ENCODE data around the gene FCGR3A. TPM values are rescaled to one million over a fixed set of nuclear protein-coding genes. Genes with fewer than 3 reads are reported as not detected.

The FCGR3A gene
- total RNA-seq, 3 donors from 2014 or later: 0.40 to 0.87 (median 0.61) TPM

Other genes starting within 250 kb of the FCGR3A start
- gene MPZ, start 239.8 kb downstream of the FCGR3A start, total RNA-seq: 1 to 10 TPM in 2 of 3 donors, under 1 TPM in 1; 0.83 to 2.0 (median 1.1) TPM
- gene SDHC, start 235.4 kb downstream of the FCGR3A start, total RNA-seq: 100 to 1,000 TPM; 179 to 202 (median 186) TPM
- not detected for gene CFAP126, start 181.9 kb downstream of the FCGR3A start, total RNA-seq
- gene FCGR2A, start 44.4 kb downstream of the FCGR3A start, total RNA-seq: under 1 TPM; 0.29 to 0.86 (median 0.38) TPM
- 1 to 10 TPM in 2 of 3 donors, under 1 TPM in 1; 0.82 to 3.8 (median 1.9) TPM for gene HSPA6, start 25.3 kb downstream of the FCGR3A start, total RNA-seq
- gene FCGR3B, start 81.4 kb upstream of the FCGR3A start, total RNA-seq: not detected
- gene FCGR2B, start 113.3 kb upstream of the FCGR3A start, total RNA-seq: under 1 TPM in 1 of 3 donors, not detected in 2; 0.13 TPM
- gene FCRLA, start 157.4 kb upstream of the FCGR3A start, total RNA-seq: under 1 TPM; 0.24 to 0.38 (median 0.28) TPM
- under 1 TPM in 2 of 3 donors, not detected in 1; 0.14 to 0.18 TPM for gene FCRLB, start 171.7 kb upstream of the FCGR3A start, total RNA-seq
- 10 to 100 TPM; 41.7 to 45.1 (median 41.7) TPM for gene DUSP12, start 200.0 kb upstream of the FCGR3A start, total RNA-seq
- gene ATF6, start 216.5 kb upstream of the FCGR3A start, total RNA-seq: 10 to 100 TPM; 20.0 to 26.2 (median 24.8) TPM

Data from activated T-cell treated with anti-CD3 and anti-CD28 coated beads, Interleukin-2, amount 50 U/mL, for 4 hours (primary cell).